ENCODE results near the gene ARL11.

Gene ARL11

GRCh38 chr13:49649244-49649962 lies 21.1 kb downstream of the ARL11 start:
- no peak for DNase-seq (ENCODE audit: low read depth in 2 of 2)

- no peak for DNase-seq (ENCODE audit: low read depth in 2 of 2)
Measured at GRCh38 chr13:49649963-49650312, 21.6 kb downstream of the ARL11 start.

- DNase-seq (ENCODE audit: low read depth in 2 of 2), result no peak
Measured at GRCh38 chr13:49651570-49652354, 23.5 kb downstream of the ARL11 start.

GRCh38 chr13:49652355-49653305 lies 24.3 kb downstream of the ARL11 start:
- DNase-seq (ENCODE audit: low read depth in 2 of 2), result no peak

GRCh38 chr13:49653478-49653877 lies 25.2 kb downstream of the ARL11 start:
- no peak for DNase-seq (ENCODE audit: low read depth in 2 of 2)

- no peak for DNase-seq (ENCODE audit: low read depth in 2 of 2)
Measured at GRCh38 chr13:49654011-49654410, 25.7 kb downstream of the ARL11 start.

GRCh38 chr13:49655906-49656305 lies 27.6 kb downstream of the ARL11 start:
- no peak for DNase-seq (ENCODE audit: low read depth in 2 of 2)

- DNase-seq (ENCODE audit: low read depth in 2 of 2), result no peak
Measured at GRCh38 chr13:49657241-49657641, 28.9 kb downstream of the ARL11 start.

GRCh38 chr13:49664606-49665005 lies 36.3 kb downstream of the ARL11 start:
- DNase-seq (ENCODE audit: low read depth in 2 of 2), result no peak

- no peak for DNase-seq (ENCODE audit: low read depth in 2 of 2)
Measured at GRCh38 chr13:49667773-49668172, 39.5 kb downstream of the ARL11 start.

- DNase-seq (ENCODE audit: low read depth in 2 of 2), result no peak
Measured at GRCh38 chr13:49669735-49670309, 41.5 kb downstream of the ARL11 start.

GRCh38 chr13:49670828-49671227 lies 42.5 kb downstream of the ARL11 start:
- DNase-seq (ENCODE audit: low read depth in 2 of 2), result no peak

- DNase-seq (ENCODE audit: low read depth in 2 of 2), result no peak
Measured at GRCh38 chr13:49676581-49677298, 48.4 kb downstream of the ARL11 start.

- DNase-seq (ENCODE audit: low read depth in 2 of 2), result no peak
Measured at GRCh38 chr13:49678191-49678914, 50.0 kb downstream of the ARL11 start.

- no peak for DNase-seq (ENCODE audit: low read depth in 2 of 2)
Measured at GRCh38 chr13:49679246-49679645, 50.9 kb downstream of the ARL11 start.

GRCh38 chr13:49681842-49682435 lies 53.6 kb downstream of the ARL11 start:
- no peak for DNase-seq (ENCODE audit: low read depth in 2 of 2)

Measured in stimulated activated CD8-positive, alpha-beta memory T cell treated with anti-CD3 and anti-CD28 coated beads, Interleukin-7, amount 100 ng/mL, for 4 hours (primary cell).